HG03354 (cell line): ENCODE data around the gene WDR37.
"Not testable (repeated sequence)": the region's sequence is repeated elsewhere in the genome, so short reads cannot be mapped to it uniquely, and the experiment has no call there.

ENCODE experiments used
- ATAC-seq: cut with Tn5 transposase; IDR thresholded peaks from one replicate; pipeline ENCODE4 v1.9.1; 2021; ENCODE audit warnings: mild to moderate bottlenecking; ENCODE audit not compliant: unreplicated experiment, poor library complexity, severe bottlenecking

Gene WDR37

DNA sequence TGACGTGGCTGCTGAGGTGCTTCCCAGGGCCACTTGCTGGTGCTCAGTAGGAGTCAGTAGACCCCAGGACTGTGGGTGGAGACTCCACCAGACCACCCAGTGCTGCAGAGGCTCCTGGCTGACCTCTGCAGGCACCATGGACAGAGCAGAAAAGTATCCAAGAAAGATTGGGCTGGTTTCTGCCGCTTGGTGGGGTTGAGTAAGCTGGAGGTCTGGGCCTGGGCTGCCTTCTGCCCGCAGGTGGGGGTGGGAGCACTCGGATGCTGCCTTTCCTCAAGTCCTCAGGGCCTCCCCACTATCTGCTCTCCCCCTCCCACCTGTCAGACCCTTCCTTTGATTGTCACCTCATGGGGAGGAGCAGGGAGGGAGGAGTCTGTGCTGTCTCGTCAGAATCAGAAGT lies 91.6 kb downstream of the WDR37 start:
- ATAC-seq = no peak

DNA sequence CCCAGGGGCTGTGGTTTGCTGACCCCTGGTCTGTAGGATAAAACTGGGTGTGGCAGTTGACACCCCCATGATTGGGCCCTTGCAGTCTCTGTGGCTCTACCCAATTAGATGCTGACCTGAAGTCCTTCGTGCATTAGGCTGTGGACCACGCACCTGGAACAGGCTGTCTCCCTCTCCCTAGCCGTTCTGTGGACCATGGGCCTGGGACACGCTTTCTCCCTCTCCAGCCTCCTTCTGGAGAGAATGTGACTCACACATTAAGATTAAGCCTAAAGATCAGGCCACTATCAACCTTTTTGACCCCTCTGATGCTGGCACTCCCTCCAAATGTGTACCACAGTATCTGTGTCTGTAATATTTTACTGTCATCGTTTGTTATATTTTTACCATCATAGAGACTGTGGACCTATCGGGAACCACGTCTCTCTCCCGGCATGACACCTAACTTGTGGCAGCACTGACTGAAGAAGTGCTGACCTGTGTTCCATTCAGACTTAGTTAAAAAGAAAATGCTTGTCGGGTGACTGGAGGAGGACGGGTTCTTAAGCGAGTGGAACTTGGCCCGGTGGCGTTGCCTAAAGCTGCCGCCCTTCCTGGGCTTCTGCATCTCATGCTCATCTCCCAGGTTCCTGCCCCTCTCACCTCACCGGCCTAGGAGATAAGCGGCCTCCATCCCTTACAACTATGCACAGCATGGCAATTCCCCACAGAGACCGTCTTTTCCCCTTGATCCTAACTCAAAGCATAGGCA lies 92.8 kb downstream of the WDR37 start:
- ATAC-seq = no peak

DNA sequence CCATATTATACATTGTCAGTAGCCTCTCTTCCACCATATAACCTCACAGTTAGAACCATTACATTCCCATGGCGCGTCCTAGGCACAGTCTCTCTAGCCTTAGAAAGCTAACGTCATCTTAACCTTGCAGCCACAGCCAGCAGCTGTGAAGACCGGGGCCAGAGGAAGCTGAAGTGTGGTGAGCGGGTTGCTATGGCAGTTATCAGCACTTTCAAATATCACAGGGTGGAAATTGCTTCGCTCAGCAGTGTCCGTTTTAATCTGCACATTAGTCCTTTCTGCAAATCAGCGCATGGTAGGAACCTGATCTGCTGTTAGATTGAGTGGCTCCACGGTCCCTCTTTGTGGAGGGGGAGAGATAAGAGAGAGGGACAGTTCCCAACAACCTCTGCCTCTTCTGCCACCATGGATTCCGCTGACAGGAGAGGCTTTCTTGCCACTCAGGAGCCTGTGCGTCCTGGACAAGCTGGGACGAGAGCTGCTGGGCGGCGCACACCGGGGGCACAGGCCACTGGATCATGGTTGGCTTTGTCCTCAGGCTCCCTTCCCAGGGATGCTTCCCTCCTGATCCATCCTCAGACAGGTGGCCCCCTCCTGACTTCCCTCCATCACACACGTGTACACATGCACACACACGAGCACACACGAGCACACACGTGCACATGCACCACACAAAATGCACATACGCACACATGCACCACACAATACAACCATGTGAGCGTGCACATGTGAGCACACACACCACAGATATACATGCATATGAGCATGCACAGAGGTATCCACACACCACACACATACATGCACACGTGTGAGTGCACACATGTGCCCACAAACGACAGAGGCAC lies 93.8 kb downstream of the WDR37 start:
- no peak for ATAC-seq

DNA sequence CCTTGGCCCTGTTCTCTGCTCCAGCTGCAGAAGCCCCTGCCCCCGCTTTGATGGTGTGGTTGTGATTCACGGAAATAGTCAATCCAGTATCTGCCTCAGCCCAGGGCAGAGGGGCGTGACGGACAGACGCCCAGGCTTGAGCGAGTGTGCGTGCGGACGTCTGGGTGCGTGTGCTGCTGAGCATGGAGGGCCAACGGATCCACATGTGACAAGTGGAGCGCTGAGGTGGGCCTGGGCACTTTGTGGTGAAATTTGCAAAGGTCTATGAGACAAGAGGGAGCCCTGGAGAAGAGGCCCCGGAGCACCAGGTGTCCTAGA lies 94.4 kb downstream of the WDR37 start:
- no peak for ATAC-seq

DNA sequence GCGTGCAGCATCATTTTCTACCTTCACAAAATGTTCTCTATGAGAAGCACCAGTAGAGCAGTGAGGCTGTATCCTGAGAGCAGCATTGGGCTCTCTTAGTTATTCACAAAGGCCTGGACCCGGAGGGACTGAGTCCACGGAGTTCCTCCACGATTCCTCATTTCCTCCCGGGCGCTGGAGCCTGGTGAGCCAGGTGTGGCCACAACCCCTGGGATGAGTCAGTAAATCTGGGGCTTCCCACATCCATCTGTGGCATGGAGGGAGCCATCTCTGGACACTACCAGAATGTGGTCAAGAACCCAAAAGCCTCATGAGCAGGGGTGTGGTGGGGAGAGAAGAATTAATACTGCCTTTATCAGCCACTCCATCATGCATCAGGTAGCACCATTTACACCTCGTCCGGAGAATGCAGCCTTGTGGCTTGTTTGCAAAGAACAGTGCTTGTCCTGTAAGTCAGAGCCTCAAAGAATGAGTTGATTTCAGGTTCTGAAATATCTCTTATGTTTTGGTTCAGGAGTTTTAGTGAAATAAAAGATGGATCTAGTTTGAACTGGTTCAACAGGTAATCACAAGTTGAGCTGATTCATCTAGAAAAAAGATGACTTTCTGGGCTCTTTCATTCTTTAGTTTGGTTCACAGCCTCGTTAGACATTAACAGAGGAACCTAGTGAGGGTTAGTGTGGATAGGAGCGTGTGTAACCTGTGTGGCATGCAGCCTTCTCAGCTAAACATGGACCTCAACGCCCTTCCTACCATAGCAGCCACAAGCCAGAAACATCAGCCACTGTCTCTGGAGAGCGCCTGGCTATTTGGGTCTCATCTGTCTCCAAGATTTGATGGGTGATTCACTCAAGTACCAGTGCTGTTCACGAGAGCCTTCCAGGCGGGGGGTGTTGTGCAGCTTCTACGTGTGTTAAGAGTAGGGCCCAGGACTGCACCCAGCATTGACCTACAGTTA lies 95.2 kb downstream of the WDR37 start:
- no peak for ATAC-seq

DNA sequence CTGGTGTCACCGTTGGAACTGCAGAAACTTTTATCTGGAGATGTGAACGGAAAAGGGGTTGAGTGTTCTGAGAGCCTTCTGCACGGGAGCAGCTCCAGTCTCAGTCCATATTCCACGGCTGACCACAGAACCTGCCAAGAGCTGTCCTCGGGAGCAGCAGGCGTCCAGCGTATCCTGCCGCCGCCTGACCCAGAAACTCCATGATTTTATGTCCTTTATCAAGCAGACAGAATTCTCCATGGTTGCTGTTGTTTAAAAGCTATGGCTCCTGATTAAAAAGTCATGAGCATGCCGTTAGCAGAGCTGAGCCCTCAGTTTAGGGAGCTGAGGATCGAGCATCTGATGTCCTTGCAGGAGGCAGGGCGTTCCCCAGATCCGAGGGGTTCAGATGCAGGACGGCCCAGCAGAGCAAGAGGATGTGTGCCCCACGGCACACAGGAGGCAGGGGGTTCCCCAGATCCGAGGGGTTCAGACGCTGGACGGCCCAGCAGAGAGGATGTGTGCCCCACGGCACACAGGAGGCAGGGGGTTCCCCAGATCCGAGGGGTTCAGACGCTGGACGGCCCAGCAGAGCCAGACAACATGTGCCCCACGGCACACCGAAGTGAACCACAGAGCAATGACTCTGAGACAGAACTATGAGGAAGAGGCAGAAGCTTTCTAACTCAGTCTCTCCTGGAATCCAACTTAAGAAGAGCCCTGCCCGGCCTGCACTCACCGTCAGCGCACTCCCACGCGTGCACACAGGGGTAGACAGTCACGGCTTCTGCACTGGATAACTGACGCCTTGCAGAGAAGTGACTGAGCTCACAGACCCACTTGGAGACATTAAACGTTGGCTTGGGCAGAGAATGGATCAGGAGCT lies 96.4 kb downstream of the WDR37 start:
- ATAC-seq = no peak

DNA sequence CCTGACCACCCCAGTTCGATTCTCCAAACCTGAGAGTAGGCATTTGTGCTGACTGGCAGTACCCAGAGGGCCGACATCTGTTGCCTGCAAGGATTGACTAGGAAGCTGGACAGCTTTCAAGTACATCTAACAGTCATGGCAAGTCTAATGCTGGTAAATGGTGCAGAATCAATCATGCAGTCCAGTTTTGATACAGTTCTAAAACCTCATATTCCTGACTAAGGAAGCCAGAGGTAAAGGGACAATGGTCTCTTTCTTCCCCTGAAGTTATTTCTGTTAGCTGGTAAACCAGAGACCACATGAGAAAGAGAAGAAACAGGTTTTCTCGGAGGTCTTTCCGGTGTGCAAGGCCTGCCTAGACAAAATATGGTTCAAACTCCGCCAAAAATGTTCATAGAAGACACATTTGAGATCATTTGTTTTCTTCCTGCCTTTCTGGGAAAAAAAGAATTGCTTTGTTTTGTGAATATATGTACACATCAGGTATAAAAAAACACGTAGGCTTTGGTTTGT lies 97.1 kb downstream of the WDR37 start:
- ATAC-seq = no peak

DNA sequence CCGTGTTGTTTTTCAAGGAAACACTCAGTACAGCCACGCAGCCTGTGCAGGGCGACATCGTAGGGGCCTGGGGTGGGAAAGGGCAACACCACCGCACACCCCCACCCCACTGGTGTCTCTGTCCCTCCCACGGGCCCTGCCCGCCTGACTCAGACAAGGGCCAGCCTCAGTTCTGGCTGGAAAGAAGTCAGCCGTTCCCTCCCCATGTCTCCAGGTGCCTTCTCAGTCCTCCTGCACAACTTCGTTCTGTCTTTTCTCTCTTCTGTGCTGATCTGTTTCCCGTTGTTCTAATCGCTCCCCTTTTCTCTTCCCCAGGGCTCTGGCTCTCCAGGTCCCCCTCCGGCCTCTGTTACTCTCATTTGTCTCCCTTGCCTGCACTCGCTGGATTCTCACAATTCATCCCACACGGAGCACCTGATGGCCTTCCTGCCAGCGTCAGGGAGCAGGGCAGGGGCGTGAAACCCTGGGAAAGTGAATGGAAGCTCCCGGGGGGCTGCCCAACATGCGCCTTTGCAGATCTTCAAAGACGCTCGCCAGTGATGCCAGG lies 97.7 kb downstream of the WDR37 start:
- no peak for ATAC-seq

DNA sequence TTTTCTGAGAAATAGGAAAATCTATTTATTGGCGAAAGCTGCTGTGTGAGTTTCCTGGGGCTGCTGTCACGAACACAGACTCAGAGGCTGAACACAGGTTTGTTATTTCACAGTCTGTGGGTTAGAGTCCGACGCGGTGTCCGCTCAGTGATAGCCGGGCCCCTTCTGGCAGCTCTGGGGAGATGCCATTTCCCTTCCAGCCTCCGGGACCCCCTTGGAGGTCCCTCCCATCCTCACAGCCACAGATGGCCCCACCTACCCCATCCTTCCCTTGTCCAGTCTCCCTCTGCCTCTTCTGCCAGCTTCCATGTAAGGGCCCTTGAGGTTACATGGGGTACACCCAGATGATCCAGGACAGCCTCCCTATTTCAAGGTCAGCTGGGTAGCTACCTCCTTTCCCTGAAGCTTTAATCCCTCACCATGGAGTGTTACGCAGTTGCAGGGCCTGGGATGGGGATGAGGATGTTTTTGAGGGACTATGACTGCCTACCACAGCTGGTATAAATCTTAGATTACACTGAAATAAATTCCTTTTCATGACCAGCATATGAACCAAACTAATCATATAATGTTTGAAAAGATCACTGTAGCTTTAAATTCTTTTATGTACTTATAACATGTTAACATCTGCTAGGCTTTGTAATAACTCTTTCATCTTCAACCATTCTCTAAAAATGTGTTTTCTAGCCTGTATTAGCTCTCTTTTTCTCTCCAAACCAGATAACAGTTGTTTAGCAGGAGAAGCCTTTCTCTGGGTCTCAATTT lies 98.5 kb downstream of the WDR37 start:
- ATAC-seq = no peak

DNA sequence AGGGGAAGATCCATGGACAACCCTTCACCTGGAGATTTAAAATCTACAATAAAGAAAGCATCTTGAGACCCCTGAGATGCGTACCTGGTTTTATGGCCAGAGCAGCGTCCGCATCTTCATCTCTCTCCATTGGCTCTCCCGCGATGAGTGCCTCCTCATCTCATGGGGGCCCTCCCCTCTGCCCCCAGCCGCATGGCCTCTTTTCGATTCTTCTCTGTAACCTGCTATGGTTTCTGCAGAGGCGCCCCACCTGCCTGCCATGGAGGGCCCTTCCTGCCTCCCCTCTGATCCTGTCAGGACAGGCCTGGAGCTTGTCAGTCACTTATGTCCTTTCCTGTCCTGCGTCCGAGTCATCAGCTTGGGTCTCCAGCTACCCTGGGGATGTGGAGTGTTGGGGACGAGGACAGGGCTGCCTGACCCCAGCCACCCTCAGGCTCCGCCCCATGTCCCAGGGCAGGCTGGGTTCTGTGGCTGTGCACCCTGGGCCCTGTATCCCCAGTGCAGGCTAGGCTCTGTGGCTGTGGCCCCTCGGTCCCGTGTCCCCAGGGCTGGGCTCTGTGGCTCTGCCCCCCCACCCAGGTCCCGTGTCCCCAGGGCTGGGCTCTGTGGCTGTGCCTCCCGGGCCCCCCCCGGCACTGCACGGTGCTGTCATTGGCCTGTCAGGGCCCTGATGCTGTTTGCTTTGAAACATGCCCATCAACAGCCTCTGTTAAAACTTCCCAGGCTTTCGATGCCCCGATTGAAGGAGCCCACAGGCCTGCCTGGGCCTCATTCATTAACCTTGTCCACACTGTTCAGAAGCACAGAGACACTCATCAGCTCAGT lies 99.8 kb downstream of the WDR37 start:
- no peak for ATAC-seq

DNA sequence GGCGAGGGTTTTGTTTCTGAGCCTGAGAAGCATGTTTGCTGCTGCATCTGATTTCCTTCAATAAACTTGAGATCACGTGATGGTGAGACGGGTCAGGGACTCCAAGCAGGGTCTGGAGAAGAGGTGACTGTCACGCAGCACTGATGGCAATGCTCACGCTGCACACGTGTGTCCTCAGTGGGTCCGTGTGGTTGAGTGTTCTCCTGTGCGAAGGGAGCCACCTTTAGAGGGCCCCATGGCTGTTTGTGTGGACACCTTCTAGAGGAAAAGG lies 100.4 kb downstream of the WDR37 start:
- ATAC-seq = no peak

DNA sequence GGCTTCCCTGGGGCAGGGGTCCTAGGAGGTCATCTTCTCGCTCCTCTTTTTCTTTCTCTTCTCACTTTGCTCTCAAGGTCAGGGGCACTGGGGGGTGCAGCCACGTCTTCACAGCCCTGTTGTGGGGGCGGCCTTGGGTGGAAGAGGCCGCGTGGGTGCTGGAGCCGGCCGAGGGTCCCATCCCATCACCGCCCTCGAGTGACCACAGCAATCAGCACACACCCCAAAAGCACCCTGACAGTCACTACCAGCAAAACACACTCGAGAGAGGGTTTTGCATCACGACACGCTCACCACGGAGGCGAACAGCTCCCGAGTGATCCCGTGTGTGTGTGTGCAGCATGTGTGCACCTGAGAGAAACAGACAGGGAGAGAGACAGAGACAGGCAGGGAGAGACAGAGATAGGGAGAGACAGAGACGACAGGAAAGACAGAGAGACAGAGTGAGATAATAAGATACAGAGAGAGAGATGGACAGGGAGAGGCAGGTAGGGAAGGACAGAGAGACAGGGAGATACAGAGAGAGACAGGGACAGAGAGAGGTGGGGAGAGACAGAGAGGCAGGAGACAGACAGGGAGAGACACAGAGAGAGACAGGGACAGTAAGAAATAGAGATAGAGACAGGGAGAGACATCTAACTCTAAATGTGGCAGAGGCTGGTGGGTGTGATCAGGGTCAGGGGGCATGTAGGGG lies 100.9 kb downstream of the WDR37 start:
- no peak for ATAC-seq

DNA sequence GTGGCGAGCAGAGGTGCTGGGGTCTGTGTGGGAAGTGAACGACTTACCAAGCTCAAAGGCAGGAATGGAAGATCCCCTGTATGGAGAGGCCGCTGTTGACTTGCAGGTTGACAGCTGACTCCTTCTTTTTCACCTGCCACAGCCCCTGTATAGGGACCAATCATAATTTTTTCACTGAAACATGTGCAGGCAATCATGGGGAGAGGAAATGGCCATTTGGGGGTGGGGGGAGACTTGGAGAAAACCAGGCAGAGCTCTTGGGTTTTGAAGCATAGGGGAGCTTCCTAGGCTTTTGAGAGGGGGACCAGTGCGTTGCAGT lies 101.4 kb downstream of the WDR37 start:
- ATAC-seq = no peak

DNA sequence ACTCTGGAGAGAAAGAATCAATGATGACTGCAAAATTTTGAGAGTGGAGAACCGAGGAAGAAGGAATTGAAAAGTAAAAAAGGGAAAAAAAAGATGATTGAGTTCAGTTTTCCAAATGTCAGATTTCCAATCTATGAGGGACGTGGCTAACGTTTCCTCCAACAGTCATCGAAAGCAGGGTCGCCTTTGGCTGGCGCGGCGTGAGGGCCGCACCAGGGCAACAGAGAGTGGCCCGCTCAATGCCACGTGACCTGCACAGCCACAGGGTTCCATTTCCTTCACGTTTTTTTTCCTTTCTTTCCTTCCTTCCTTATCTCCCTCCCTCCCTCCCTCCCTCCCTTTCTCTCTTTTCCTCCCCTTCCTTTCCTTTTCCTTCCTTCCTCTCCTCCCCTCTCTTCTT lies 101.9 kb downstream of the WDR37 start:
- ATAC-seq = no peak

DNA sequence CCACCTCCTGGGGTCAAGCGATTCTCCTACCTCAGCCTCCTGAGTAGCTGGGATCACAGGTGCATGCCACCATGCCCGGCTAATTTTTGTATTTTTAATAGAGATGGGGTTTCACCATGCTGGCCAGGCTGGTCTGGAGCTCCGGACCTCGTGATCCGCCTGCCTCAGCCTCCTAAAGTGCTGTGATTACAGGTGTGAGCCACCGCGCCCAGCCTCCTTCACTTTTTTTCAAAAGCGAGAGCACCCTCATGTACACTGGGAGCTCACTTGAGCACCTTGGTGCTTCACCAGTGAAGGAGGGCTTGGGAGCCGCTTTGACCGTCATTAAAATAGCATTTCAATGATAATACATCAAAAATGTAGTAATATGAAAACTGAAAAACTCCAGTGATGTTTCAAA lies 102.4 kb downstream of the WDR37 start:
- ATAC-seq = not testable (repeated sequence)

DNA sequence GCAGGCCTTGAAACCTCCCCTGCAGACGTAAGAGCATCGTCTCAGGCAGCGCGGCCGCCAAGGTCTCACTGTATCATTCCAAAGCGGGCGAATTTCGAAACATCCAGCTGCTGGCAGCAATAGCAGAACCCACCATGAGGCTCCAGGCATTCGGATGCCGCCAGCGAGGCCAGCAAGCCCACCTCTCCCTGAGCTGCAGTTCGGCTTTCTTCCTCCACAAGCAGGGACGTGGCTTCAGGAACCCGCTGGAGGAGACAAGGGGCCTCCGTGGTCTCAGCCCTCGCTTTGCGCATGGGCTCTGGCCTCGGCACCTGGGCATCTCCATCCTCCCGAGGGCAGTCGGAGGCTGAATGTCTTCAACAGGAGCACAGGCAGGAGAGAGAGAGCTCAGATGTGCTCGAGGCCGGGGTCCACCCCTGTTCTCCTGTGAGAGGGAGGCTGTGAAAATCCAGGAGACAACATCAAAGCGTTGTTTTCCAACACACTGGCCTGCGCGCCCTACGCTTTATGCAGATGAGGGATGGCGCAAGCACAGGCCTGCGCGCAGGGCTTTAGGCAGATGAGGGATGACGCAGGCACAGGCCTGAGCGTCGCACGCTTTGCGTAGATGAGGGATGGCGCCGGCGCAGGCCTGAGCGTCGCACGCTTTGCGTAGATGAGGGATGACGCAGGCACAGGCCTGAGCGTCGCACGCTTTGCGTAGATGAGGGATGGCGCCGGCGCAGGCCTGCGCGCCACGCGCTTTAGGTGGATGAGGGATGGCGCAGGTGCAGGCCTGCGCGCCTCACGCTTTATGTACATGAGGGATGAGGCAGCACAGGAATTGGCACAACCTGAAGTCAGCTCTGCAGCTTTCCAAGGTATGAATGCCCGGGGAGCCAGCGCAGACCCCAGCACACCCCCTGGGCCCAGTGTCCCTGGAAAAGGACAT lies 103.2 kb downstream of the WDR37 start:
- ATAC-seq = no peak
